Activated gamma-delta T cell treated with Interleukin-2 at 50 U/mL for 16 hours (primary cell): Measurements from ENCODE around the gene ROR2.
"Not testable (repeated sequence)": the region's sequence is repeated elsewhere in the genome, so short reads cannot be mapped to it uniquely, and the experiment has no call there.

ENCODE experiments used
- DNase-seq: peaks from one replicate; pipeline ENCODE4 v3.0.0-alpha.2; 2020

ROR2 gene

DNA sequence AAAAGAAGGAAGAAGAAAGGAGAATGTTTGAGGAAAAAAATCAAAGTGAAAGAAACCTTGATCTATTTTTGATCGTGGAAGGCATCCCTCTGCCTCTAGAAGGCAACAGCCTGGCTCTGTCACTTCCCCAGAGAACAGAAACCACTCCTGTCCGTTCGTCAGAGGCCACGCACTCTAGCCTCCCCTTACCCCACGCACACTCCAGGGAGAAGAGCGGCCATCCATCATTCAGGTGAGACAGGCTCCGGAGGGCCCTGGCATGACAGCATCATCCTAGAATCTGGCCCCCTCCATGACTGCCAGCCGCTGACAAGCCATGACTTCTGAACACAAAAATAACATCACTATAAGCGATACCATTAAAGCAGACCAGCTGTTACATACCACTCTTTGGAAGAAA, 135.8 kb downstream of the ROR2 start:
- no peak for DNase-seq

- DNase-seq, result no peak
These were observed 136.7 kb downstream of the ROR2 start for GRCh38 chr9:91813176-91813795.

GRCh38 chr9:91812191-91812590, 137.8 kb downstream of the ROR2 start:
- DNase-seq, result no peak

DNA sequence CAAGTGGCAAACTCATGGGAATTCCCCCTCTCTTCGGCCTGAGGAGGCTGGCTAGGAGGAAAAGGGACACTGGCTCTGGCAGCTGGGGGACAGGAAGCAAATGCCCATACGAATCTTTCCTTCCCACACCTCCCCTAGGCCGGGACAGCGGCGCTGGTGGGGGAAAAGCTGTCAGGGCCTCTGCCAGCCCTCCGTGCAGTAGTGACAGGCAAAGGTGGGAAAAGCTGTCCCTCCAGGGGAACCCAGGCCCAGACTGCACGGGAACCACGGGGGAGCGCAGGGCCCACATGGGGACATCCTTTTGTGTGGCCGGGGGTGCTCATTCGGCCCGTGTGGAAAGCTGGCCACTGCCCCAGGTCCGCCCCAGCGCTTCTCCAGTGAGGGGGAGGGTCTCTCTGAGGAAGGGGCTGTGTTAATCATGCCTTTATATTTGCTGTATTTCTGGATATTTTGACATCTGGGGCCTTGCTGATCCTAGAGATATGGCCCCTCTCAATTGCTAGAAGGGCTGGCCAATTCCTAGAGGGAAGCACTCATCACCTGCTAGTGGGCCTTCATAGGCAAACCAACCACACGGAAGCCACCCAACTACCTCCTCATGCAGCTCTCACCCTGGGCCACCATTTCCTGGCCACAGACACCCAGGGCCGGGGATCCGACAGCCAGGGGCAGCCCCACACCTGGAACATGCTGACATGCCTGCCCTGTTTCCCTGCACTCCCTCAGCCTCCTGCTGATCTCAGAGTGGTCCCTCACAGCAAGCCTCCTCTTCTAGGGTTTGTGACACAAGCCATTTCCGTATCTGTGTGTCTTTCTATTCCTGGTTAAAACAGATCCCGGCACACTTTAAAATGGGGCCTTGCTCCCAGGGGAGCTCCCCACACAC, 138.8 kb downstream of the ROR2 start:
- no peak for DNase-seq

GRCh38 chr9:91810286-91810905, 139.6 kb downstream of the ROR2 start:
- no peak for DNase-seq

DNA sequence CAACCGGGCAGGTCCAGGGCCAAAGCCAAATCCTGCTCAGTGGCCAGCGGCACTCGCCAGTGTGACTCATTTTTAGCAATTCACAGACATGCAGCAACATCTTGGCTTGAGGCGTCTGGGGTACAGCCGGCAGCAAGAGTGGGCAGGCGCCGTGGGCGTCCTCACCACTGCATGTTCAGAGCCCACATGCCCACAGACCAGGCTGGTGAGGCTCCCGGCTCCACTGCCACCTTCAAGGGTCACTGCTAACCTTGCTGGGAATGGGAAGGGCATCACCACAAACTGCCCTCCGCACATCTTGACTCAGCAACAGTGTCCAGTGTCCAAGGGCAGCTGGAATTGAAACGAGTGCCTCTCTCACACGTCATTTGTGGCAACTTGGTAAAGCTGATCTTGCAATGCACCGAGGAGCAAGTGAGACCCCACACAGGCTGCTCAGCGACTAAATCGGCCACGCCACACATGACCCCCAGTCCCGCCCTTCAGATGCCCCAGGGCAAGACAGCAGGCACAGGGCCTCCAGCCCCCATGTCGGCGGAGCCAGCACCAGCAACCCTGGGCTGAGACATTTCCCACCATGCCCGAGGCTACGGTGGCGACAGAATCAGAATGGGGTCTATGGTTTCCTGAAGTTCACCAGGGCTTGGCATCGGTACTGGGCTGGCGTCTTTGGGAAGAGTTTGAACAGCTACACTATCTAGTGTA, 140.3 kb downstream of the ROR2 start:
- DNase-seq, result no peak

DNA sequence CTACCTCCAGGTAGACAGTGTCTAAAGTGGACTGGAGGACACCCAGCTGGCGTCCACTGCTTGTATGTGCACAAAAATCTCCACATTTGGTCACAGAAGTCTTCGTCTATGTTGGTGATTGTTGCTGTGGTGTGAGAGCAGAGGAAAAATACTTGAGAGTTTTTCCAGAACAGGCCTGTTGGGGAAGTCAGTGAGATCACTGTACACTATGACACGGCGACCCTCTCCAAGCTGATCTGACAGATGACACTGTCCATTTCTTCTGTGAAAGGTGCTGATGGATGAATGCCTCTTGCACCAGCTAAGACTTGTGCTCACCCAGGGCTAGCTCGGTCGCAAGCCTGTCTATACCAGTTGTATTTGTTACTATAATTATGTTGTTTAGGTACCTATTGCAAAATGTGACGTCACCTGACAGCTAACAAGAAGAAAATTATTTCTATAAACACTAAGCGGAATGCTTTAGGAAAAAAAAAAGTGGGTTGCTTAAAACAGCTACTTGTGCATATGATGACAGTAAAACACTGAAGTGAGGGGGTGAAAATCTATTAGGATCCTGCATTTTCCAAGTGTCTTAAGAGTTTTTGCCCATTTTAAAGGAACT, 142.3 kb downstream of the ROR2 start:
- no peak for DNase-seq

DNA sequence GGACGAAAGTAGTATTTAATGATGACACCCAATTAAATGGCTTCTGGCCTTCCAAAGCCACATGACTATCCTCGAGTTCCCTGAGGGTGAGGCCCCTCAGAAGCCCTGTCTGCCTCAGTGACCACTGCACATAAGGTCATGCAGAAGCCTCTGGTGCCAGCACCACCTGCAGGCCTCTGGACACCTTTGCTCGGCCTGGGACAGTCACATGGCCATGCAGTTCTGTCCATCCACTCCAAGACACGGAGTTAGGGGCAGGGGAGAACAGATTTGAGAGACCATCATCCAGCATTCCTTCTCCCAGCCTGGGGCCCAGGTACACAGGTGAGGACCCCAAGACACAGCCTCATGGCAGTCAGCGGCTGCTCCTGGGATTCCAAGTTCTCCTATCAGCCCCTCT, 145.0 kb downstream of the ROR2 start:
- no peak for DNase-seq

- no peak for DNase-seq
These were observed 145.9 kb downstream of the ROR2 start for GRCh38 chr9:91803970-91804752.

DNA sequence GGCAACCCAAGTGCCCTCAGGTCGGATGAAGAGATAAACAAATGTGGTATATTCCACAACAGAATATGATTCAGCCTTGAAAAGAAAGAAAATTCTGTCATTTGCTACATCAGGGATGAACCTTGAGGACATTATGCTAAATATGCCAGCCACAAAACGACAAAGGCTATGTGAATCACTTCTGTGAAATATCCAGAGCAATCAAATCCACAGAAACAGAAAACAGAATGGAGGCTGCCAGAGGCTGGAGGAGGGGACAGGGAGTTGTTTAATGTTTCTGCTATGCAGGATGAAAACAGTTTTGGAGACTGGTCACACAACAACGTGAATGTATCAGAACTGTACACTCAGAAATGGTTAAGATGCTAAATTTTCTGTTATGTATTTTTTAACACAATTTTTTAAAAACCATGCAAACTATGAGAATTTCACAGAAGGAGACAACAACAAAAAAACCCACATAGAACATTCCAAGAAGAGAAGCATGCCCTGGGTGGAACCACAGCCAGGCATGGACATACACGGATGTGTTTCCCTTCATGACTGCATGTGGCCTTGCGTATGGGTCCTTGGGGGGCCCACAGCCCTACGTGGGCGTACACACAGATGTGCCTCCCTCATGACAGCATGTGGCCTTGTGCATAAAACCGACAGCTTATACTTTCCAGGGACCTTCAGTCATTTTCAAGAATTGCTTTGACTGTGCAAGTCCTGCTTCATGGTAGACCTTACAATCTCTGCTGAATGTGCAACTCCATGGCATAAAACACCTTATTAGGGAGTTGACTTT, 146.7 kb downstream of the ROR2 start:
- no peak for DNase-seq

GRCh38 chr9:91802391-91802790, 147.6 kb downstream of the ROR2 start:
- no peak for DNase-seq

- DNase-seq, result no peak
These were observed 149.5 kb downstream of the ROR2 start for GRCh38 chr9:91800473-91801030.

DNA sequence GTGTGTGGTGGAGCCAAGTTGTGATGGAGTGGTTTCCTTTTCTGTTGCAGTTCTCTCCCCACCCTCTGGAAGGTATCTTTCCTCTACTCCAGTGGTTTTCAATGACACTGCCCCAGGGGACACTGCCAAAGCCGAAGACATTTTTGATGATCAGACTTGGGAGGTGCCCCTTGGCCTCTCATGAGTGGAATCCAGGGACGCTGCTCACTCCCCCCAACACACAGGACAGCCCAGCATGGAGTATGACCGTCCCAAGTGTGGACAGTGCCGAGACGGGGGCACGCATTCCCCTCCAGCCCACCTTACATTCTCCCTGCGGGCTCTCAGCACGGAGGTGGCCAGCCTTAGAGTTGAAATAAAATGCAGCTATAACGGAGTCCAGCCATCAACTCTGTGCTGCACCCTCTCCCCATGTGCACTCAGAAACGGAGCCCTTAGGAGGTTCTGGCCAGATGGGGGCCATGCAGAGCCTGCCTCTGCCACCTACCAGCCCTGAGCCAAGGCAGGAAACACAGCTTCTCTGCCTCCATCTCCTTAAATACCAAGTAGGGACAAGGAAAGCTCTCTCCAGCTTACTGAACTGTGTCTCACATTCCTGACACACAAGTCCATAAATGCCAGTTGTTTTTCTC, 150.8 kb downstream of the ROR2 start:
- no peak for DNase-seq

GRCh38 chr9:91798273-91799112, 151.5 kb downstream of the ROR2 start:
- DNase-seq, result peak; percentile 54

- not testable (repeated sequence) for DNase-seq
These were observed 152.5 kb downstream of the ROR2 start for GRCh38 chr9:91797517-91797916.

DNA sequence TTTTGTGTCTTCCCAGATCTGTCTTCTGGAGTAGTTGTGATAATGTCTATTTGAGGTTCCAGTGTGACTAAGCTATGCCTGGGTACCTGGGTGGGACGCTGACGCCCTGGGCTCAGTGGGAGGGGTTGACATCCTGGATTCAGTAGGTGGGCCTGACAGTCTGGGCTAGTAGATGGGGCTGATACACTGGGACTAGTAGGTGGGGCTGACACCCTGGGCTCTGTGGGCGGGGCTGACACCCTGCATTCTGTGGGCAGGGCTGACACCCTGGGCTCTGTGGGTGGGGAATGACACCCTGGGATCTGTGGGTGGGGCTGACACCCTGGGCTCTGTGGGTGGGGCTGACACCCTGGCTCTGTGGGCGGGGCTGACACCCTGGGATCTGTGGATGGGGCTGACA, 153.5 kb downstream of the ROR2 start:
- peak; percentile 24 for DNase-seq

GRCh38 chr9:91795598-91796241, 154.3 kb downstream of the ROR2 start:
- no peak for DNase-seq

DNA sequence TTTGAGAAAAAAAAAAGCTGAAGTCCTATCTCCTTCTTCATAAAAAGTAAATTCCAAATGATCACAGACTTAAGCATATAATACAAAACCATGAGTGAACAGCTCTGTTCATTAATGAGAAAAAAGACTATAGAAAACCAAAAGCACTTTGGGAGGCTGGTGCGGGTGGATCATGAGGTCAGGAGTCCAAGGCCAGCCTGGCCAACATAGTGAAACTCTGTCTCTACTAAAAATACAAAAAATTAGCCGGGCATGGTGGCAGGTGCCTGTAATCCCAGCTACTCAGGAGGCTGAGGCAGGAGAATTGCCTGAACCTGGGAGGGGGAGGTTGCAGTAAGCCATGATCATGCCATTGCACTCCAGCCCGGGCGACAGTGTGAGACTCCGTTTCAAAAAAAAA, 156.7 kb downstream of the ROR2 start:
- DNase-seq, result not testable (repeated sequence)

- no peak for DNase-seq
These were observed 159.1 kb downstream of the ROR2 start for GRCh38 chr9:91790917-91791316.
